ENCODE measurements around the gene SRSF3.
"Not testable (repeated sequence)": the region's sequence is repeated elsewhere in the genome, so short reads cannot be mapped to it uniquely, and the experiment has no call there.

GRCh38 chr6:36572353-36573311 is 21.5 kb upstream of the SRSF3 start:
- not testable (repeated sequence) for TF ChIP-seq CTCF (IDR thresholded peaks at IDR 0.05); EZH2 (IDR thresholded peaks at IDR 0.05; ENCODE audit: borderline replicate concordance, insufficient read depth, low read depth, low read length, poor library complexity, severe bottlenecking)

Data from B cell (primary cell).